Aorta (tissue), 5 donors: Measurements from ENCODE around the gene TOMM6. TPM values are rescaled to one million over a fixed set of nuclear protein-coding genes. Genes with fewer than 3 reads are reported as not detected.
"Not testable (repeated sequence)": the region's sequence is repeated elsewhere in the genome, so short reads cannot be mapped to it uniquely, and the experiment has no call there.

Experiments used
- ATAC-seq: fragments of 200-7000 bp; cut with Tn5 transposase; one replicate; pipeline ENCODE4 v1.9.1; 2022; ENCODE audit warnings: moderate library complexity; ENCODE audit not compliant: low FRiP score
- DNase-seq, 2 donors: peaks; one replicate each; pipeline ENCODE4 v3.0.0-alpha.2; 2020
- H3K27ac ChIP-seq, 2 donors: one replicate each; pipeline ENCODE4 v1.5.1; 2013; ENCODE audit warnings: low read length in 2 of 2, mild to moderate bottlenecking in 2 of 2, moderate library complexity in 2 of 2, control low read depth in 1 of 2, inconsistent platforms in 1 of 2, low read depth in 1 of 2
- H3K27me3 ChIP-seq, 2 donors: one replicate each; pipeline ENCODE4 v1.6.1; 2013; ENCODE audit warnings: control low read depth in 1 of 2, low read length in 1 of 2, mild to moderate bottlenecking in 1 of 2, moderate library complexity in 1 of 2; ENCODE audit not compliant: insufficient read depth in 2 of 2, control insufficient read depth in 1 of 2
- H3K36me3 ChIP-seq, 2 donors: one replicate each; pipeline ENCODE4 v1.6.1; 2013; ENCODE audit warnings: control low read depth in 1 of 2, low read length in 1 of 2, mild to moderate bottlenecking in 1 of 2; ENCODE audit not compliant: insufficient read depth in 2 of 2, control insufficient read depth in 1 of 2
- H3K4me1 ChIP-seq, 2 donors: one replicate each; pipeline ENCODE4 v1.6.1; 2013; ENCODE audit warnings: low read length in 2 of 2, control low read depth in 1 of 2, mild to moderate bottlenecking in 1 of 2, moderate library complexity in 1 of 2; ENCODE audit not compliant: insufficient read depth in 2 of 2, control insufficient read depth in 1 of 2
- H3K4me3 ChIP-seq, 2 donors: one replicate each; pipeline ENCODE4 v1.5.1; 2013; ENCODE audit warnings: low read length in 2 of 2, control low read depth in 1 of 2, mild to moderate bottlenecking in 1 of 2
- H3K9me3 ChIP-seq: one replicate; pipeline ENCODE4 v1.6.1; 2013; ENCODE audit warnings: mild to moderate bottlenecking, low read length; ENCODE audit not compliant: control insufficient read depth
- WGBS, 2 donors: extraction: QIAGEN DNeasy Blood & Tissue Kit; methylation state at CpG; one replicate each; pipeline ENCODE4 v1.1.7; 2013; 5-methylcytosine and 5-hydroxymethylcytosine counted together
- intact Hi-C, 2 donors: fragments of 100-400 bp; cut with DNase I; formaldehyde crosslinking; loops; one replicate each; pipeline versions ENCODE4 v1.14.2 to v1.15.0; 2022
- polyA plus RNA-seq, 2 donors: library from polyadenylated mRNA; stranded (reverse); fragments of 200-250 nt; gene quantifications; one replicate each; pipeline ENCODE4 v1.2.3, GENCODE V29; 2013
- total RNA-seq, 2 donors: library from RNA; stranded (reverse); fragmentation: NEBNext Ultra II Directional; extraction: Animal tissue kit (Norgen Biotek cat#: 25700); gene quantifications; one replicate each; pipeline ENCODE4 v1.2.1, GENCODE V29; 2021
- donor health status: healthy with polysubstance abuse.
- donor health status: Bipolar disorder and iron deficiency.
- donor health status: DM: no; HTN: no; CAD: no.
- donor health status: DM: no; HTN: no; CAD: no.
- donor health status: DM: yes; HTN: yes; CAD: no.

Gene TOMM6
- total and polyA plus RNA-seq, 4 donors = 74.8 to 236 (median 144) TPM

- peak in 1 of 2 donors; percentile 17 for DNase-seq
Observed at GRCh38 chr6:41759106-41759904, 28.2 kb upstream of the TOMM6 start.

GRCh38 chr6:41759905-41760579 is 27.5 kb upstream of the TOMM6 start:
- Histone ChIP-seq H3K36me3 (no peaks in the 10 kb centered on the region), H3K4me3 (no peak overlapping the region), H3K9me3 (no peaks in the 10 kb centered on the region), H3K27me3 (no peaks in the 10 kb centered on the region), H3K27ac (no peak overlapping the region), H3K4me1 (no peaks in the 10 kb centered on the region)
- WGBS, 2 donors = 67 to 85% methylated on average over 2 of the region's 2 CpGs
- DNase-seq (peak in 1 of 2 donors; percentile 18), ATAC-seq (no peak)
- intact Hi-C loops = no loop called here

More at GRCh38 chr6:41759106-41759904, 28.2 kb upstream of the TOMM6 start:
- no peak overlapping the region for H3K27ac ChIP-seq
- 84 to 89% methylated on average over 13 of the region's 13 CpGs for WGBS, 2 donors
- H3K4me1 ChIP-seq = no peaks in the 10 kb centered on the region
- no peak overlapping the region for H3K4me3 ChIP-seq
- no peaks in the 10 kb centered on the region for H3K27me3 ChIP-seq
- no peak for ATAC-seq
- no peaks in the 10 kb centered on the region for H3K9me3 ChIP-seq
- H3K36me3 ChIP-seq = no peaks in the 10 kb centered on the region
- intact Hi-C loops = no loop called here

- DNase-seq (no peak), ATAC-seq (no peak)
- Histone ChIP-seq H3K4me3 (no peak overlapping the region), H3K27me3 (no peaks in the 10 kb centered on the region), H3K4me1 (no peaks in the 10 kb centered on the region), H3K9me3 (no peaks in the 10 kb centered on the region), H3K27ac (no peak overlapping the region), H3K36me3 (no peaks in the 10 kb centered on the region)
- 21 to 26% methylated on average over 2 of the region's 2 CpGs for WGBS, 2 donors
- intact Hi-C loops = no loop called here
Observed at GRCh38 chr6:41763470-41763869, 24.0 kb upstream of the TOMM6 start.

- H3K27me3 ChIP-seq, H3K4me1 ChIP-seq, intact Hi-C loops, DNase-seq, H3K9me3 ChIP-seq, H3K4me3 ChIP-seq, ATAC-seq, H3K36me3 ChIP-seq, H3K27ac ChIP-seq: not testable (repeated sequence)
- WGBS, 2 donors = 90 to 92% methylated on average over 4 of the region's 4 CpGs
Observed at GRCh38 chr6:41766043-41766664, 21.3 kb upstream of the TOMM6 start.

- peak; percentile 51 to 69 for DNase-seq
Observed at GRCh38 chr6:41767112-41767833, 20.2 kb upstream of the TOMM6 start.

GRCh38 chr6:41768545-41769308 is 18.8 kb upstream of the TOMM6 start:
- Histone ChIP-seq H3K36me3 (no peaks in the 10 kb centered on the region), H3K4me1 (no peaks in the 10 kb centered on the region), H3K9me3 (no peaks in the 10 kb centered on the region), H3K4me3 (no peak overlapping the region), H3K27me3 (no peaks in the 10 kb centered on the region), H3K27ac (no peak overlapping the region)
- ATAC-seq (no peak), DNase-seq (peak in 1 of 2 donors; percentile 56)
- 80% methylated on average over 10 of the region's 10 CpGs for WGBS, 2 donors
- intact Hi-C loops = no loop called here

More at GRCh38 chr6:41767112-41767833, 20.2 kb upstream of the TOMM6 start:
- Histone ChIP-seq H3K27me3 (no peaks in the 10 kb centered on the region), H3K9me3 (no peaks in the 10 kb centered on the region), H3K4me1 (no peaks in the 10 kb centered on the region), H3K4me3 (no peak overlapping the region), H3K36me3 (no peaks in the 10 kb centered on the region), H3K27ac (no peak overlapping the region)
- intact Hi-C loops = no loop called here
- peak; percentile 69 for ATAC-seq
- 31 to 32% methylated on average over 12 of the region's 12 CpGs for WGBS, 2 donors

- Histone ChIP-seq H3K9me3 (no peaks in the 10 kb centered on the region), H3K27ac (no peak overlapping the region), H3K4me1 (no peaks in the 10 kb centered on the region), H3K27me3 (no peaks in the 10 kb centered on the region), H3K36me3 (peaks cover 0 to 3% of the 10 kb centered on the region in 2 donors), H3K4me3 (no peak overlapping the region)
- intact Hi-C loops = no loop called here
- ATAC-seq = no peak
- DNase-seq = peak in 1 of 2 donors; percentile 45
- WGBS, 2 donors = 97% methylated on average over 8 of the region's 8 CpGs
Observed at GRCh38 chr6:41769376-41769775, 18.1 kb upstream of the TOMM6 start.
